Kidney tubule cell (primary cell): ENCODE measurements around the gene PTPN12.
A peak's percentile ranks its signal among the peaks of the same experiment; 100 is the strongest.
"Not testable (repeated sequence)": the region's sequence is repeated elsewhere in the genome, so short reads cannot be mapped to it uniquely, and the experiment has no call there.

Experiments
- DNase-seq: peaks from one replicate; pipeline ENCODE4 v3.0.0-alpha.2; 2018; ENCODE audit warnings: low spot score

The PTPN12 gene

DNA sequence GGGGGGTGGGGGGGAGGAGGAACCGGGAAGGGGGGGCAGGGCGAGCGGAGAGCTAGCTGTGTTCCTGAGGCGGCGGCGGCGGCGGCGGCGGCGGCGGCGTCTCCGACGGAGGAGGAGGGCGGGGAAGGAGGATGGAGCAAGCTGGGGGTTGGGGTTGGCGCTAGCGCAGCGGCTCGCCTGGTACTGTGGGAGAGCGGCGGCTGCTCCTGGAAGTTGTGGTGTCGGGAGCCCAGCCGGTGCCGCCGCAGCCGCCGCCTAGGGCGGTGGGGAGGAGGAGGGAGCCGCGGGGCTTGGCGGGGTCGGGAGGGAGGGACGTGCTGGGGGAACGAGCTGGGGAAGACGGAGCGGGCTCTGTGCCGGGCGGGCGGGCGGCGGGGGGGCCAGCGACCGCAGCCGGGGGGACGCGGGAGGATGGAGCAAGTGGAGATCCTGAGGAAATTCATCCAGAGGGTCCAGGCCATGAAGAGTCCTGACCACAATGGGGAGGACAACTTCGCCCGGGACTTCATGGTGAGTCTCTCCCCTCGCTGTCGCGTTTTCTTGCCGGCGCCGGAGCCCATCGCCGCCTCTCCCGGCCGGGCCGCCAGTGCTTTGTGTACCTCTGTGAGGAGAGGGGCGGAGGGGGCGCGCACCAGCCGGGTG, at the start of gene PTPN12:
PTPN12 (plus strand) TSS at position 160 of the 642 bp plus-strand sequence; CDS start at position 412, 252 bp downstream.
- DNase-seq: no peak

- DNase-seq: no peak
Observed at GRCh38 chr7:77488986-77489385, 48.1 kb upstream of the PTPN12 start.

DNA sequence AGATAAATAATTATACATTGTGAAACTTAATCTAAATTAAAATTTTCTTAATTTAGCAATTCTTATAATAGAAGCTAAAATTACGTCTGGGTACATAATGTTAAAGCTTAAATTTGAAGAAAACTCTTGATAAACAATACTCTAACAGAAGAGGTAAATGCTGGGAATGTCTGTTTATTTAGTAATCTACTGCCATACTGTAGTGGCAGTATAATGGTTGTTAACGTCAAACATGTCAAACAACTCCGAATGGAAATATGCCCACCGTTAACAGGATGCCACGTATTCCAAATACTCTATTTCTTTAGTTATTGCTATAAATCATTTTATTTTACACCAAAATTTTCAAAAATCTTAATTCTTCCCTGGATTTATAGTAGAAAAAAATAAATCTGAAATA, 40.0 kb upstream of the PTPN12 start:
- DNase-seq: no peak

DNA sequence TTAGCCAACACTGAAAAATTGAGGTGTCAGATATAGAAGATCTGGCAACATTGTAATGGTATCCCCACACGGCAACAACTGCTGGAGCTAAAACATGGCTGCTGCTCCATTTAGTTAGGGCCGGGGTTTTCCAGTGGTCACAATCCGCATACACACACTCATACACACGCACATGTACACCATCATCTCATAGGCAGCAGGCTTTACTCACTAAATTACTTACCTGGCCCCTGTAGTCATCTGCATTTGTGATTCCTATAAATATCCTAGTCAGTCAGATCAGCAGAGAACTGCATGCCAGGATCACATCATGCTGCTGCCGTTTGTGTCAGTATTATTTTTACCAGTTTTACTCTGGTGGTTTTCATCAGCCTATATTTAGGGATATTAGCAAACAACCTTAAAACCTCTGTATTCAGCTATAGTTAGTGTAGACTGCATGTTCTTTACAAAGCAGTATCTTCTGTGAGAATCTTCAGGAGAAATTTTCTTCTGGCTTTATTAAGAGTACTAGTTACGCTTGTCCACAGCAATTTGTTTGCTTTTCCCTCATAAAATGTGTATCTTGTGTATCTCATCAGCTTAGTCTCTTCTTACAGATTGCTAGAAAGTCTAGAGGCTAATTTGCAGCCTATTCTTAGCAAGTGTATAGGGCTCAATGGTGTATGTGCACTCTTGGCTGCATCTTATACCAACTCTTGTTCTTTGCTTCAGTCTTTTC, 38.3 kb upstream of the PTPN12 start:
- DNase-seq: no peak

DNA sequence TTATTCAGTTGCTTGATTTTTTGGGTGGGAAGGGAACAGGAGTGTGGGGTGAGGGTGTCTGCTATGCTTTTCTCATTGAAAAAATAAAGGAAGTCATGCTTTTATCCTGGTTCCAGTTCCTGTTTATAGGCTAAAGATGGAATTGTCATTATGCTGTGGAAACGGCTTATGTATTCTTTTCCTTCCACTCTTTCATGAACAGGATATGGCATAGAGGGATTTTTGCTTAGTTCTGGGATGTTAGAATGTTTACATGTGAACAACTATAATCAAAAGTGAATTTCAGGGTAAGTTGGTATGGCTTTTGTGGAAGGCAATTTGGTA, 35.9 kb upstream of the PTPN12 start:
- no peak for DNase-seq

DNA sequence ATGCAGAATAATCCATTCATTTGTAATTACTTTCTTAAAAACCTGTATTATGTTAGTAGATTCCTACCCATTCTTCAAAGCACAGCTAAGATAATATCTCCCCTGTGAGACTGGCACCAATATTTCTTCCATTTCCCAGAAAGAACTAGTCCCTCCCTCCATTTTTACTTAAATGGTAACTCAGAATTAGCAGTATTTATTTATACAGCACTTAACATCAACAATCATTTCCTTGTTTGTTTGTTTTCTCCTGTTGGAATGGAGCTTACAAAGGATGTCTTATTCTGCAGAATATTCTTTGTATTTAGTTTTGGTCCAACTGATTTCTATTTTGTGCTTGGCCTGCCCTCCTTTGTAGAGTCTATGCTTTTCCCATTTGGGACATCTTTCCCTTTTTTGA, 32.1 kb upstream of the PTPN12 start:
- no peak for DNase-seq

GRCh38 chr7:77506899-77507298, 30.2 kb upstream of the PTPN12 start:
- no peak for DNase-seq

DNA sequence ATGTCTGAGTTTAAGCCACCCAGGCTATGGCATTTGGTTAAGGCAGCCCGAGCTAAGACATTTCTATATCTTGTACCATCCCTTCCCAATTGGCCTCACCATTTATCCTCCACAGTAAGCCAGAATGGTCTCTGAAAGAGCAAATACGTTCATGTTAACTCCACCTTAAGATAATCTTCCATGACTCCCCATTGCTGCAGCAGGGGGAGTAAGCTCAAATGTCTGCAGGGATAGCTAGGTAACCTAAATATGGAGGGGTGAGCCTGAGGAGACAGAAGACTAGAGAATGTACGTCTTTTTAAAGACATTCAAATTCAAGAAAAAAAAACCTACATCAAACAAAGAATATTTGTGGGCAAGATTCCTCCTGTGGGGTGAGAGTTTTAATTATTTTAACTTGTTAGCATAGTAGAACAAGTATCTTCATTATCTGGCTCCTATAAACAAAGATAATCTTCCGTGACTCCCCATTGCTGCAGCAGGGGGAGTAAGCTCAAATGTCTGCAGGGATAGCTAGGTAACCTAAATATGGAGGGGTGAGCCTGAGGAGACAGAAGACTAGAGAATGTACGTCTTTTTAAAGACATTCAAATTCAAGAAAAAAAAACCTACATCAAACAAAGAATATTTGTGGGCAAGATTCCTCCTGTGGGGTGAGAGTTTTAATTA, 24.0 kb upstream of the PTPN12 start:
- not testable (repeated sequence) for DNase-seq

GRCh38 chr7:77516085-77516484, 21.0 kb upstream of the PTPN12 start:
- no peak for DNase-seq

GRCh38 chr7:77520261-77520660, 16.8 kb upstream of the PTPN12 start:
- DNase-seq: no peak

GRCh38 chr7:77521537-77521936, 15.6 kb upstream of the PTPN12 start:
- not testable (repeated sequence) for DNase-seq

- DNase-seq: no peak
Observed at GRCh38 chr7:77524731-77525130, 12.4 kb upstream of the PTPN12 start.

DNA sequence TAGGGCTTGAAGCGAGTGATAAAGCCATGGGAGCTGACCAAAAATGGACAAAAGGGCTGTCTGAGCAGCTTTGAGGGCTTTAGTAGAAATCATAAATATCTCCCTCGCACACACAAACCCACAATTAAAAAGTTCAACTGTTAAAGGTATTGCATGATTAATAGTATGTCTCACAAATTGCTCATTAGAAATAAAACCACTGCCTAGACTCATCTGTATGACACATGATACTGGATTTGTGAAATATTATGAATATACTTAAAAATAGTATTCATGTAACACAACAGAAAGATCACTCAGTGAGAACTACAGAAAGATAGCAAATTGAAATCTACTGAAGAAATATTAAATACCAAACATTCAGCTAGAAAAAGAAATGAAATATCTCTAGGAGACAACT, 11.9 kb upstream of the PTPN12 start:
- no peak for DNase-seq

DNA sequence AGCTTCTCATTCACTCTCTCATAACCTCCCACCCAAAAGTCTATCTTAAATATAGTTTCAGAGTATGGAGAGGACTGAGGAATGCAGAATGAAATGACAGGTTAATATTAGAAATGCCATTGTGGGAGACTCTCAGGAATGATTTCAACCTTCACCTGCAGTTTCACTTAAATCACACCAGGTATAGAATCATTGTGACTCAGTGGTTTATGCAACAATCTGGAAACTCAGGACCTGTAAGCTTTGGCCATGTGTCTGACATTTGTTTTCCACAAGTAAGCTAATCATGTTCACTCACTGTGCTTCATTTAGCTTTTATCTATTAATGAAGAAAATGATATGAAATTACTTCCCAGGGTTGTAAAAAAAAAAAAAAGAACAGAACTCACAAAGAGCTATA, 8.7 kb upstream of the PTPN12 start:
- DNase-seq: peak; percentile 21

- no peak for DNase-seq
Observed at GRCh38 chr7:77529279-77529678, 7.8 kb upstream of the PTPN12 start.

GRCh38 chr7:77531038-77531437, 6.1 kb upstream of the PTPN12 start:
- no peak for DNase-seq

- no peak for DNase-seq
Observed at GRCh38 chr7:77532247-77532646, 4.8 kb upstream of the PTPN12 start.

DNA sequence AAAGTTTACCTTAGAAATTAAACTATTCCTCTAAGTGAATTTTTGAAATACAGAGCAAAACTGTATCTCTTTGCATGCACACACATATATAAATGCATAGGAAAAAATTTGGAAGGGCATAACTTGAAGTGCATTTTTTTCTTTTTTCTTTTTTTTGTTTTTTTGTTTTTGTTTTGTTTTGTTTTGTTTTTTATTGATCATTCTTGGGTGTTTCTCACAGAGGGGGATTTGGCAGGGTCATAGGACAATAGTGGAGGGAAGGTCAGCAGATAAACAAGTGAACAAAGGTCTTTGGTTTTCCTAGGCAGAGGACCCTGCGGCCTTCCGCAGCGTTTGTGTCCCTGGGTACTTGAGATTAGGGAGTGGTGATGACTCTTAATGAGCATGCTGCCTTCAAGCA, 4.4 kb upstream of the PTPN12 start:
- DNase-seq: not testable (repeated sequence)

GRCh38 chr7:77534046-77534445, 3.0 kb upstream of the PTPN12 start:
- not testable (repeated sequence) for DNase-seq

DNA sequence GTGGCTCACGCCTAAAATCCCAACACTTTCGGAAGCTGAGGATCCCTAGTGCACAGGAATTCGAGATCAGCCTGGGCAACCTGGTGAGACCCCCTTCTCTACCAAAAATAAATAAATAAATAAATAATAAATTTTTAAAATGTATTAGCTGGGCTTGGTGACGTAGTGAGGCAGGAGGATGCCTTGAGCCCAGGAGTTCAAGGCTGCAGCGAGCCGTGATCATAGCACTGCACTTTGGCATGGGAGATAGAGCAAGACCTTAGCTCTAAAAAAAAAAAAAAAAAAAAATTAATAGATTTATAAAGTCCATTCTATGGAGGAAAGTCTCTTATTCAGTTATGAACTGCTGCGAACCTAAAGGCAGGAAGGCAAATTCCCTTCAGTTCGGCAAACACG, 1.1 kb upstream of the PTPN12 start:
- no peak for DNase-seq

GRCh38 chr7:77536413-77537135, 521 bp upstream of the PTPN12 start:
- DNase-seq: peak; percentile 98

DNA sequence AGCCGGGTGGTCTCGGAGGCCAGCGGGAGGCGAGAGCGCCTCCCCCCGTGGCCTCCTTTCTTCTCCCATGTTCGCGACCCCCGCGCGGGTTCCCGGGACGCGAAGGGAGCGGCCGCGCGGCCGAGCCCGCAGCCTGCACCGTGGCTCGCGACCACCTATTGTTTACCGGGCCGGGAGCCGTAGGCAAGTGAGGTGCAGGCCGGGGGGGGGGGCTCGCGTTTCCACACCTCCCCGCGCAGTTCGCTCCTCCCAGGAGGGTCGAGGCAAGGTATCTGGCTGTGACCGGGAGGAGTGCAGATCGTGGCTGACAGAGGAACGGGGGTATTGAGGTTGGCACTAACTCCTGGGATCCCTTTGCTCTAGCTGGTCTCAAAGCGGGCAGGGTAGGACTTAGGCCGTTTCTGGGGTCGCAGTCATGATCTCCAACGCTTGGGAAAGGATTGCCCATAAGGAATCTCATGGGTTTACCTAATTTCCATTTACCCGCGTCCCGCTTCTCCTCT, 734 bp downstream of the PTPN12 start:
- DNase-seq: peak; percentile 58
